Skeletal muscle cell (primary cell): Measurements from ENCODE around the gene CSRNP2.
"Not testable (repeated sequence)": the region's sequence is repeated elsewhere in the genome, so short reads cannot be mapped to it uniquely, and the experiment has no call there.

Source experiments
- DNase-seq: peaks from one replicate; pipeline ENCODE4 v3.0.0-alpha.2; 2010; ENCODE audit warnings: low read depth
- H3K4me3 ChIP-seq: 2 replicates; pipeline ENCODE4 v1.5.1; 2011; ENCODE audit warnings: low read depth, mild to moderate bottlenecking, control low read depth, low read length, moderate library complexity

Gene CSRNP2

DNA sequence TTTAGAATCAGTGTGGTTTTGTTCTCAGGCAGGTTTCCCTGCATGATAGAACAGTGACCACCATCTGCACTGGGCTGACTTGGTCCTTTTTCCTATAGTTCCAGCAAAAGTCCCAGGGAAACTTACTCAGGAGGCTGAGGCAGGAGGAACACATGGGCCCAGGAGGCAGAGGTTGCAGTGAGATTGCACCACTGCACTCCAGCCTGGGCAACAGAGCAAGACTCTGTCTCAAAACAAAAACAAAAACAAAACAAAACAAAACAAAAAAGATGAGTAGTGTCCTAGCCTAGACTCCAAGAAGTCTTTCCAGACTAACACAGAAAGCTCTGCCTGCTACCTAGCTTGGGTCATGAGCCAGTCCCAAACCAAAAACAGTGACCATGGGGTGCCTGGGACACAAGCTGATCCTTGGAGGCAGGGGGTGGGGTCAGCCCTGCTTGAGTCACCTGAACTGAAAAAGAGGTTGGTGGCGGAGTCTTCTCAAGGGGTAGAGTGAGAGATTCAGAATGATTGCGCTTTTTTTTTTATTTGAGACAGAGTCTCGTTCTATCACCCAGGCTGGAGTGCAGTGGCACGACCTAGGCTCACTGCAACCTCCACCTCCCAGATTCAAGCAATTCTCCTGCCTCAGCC is 49.8 kb downstream of the CSRNP2 start:
- DNase-seq: no peak
- H3K4me3 ChIP-seq: no peak overlapping the region

- no peak overlapping the region for H3K4me3 ChIP-seq
- no peak for DNase-seq
These were observed 50.3 kb downstream of the CSRNP2 start for GRCh38 chr12:51033048-51033447.

GRCh38 chr12:51028813-51029150 is 54.6 kb downstream of the CSRNP2 start:
- no peak overlapping the region for H3K4me3 ChIP-seq
- DNase-seq: no peak

DNA sequence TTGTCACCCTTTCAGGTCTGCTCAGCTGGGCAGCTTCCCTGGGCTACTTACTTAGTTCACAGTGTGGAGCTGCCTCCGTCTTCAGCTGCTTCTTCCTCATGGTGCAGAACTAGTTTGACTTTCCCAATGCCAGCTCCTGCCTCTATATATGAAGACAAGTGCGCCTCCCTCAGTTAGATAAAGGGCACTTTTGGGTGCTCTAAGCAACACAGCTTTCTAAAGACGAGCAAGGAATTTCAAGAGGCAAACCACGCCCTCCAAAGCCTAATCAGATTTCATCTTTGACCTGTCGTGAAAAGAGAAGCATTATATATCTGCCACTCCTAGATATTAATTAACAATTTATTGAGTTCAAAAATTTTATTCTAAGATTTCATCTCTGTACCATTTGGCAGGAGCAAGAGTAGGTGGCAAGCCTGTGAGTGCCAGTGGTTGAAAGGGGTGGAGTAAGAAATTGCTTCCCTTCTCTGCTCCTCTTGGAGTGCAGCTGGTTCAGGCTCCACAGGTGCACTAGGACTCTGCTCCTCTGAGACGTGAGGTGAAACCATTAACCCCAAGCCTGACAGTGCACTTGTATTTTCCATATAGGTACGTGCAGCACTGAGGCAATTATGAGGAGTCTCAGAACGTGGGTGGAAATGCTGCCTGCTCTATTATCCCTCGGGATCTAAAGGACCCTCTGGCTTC is 55.1 kb downstream of the CSRNP2 start:
- no peak for DNase-seq
- no peak overlapping the region for H3K4me3 ChIP-seq

GRCh38 chr12:51027342-51027835 is 56.0 kb downstream of the CSRNP2 start:
- no peak overlapping the region for H3K4me3 ChIP-seq
- no peak for DNase-seq

GRCh38 chr12:51025836-51026638 is 57.4 kb downstream of the CSRNP2 start, which contains the start of gene SLC11A2:
Gene SLC11A2, minus strand, starts transcription at chr12:51026384. Its CDS starts 15,656 bp downstream, at chr12:51010728.
- H3K4me3 ChIP-seq: peak within 1 kb of the TSS; percentile 75
- peak; percentile 76 for DNase-seq

DNA sequence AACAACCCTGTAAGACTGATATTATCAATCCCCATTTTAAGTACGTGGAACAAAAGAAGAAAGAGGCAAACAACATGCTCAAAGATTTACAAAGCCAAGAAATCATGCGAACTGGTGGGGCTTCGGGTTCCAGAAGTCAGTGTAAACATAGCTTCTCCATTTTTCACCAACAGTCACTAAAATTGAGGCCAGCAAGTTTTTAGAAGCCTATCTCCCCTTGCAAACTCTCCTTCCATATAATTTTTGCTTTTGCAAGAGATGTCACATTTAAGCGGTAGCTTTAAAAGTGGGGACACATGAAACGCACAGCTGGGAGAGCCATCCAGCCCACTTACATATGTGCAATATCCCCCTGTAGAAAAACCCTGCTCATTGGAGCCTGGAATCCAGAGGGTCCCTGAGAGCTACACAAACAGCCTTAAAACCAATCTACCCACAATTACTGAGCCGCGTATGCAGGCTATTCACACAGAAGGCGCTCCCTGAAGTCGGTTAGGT is 58.0 kb downstream of the CSRNP2 start:
- peak overlapping the region; percentile 75 for H3K4me3 ChIP-seq
- DNase-seq: no peak

DNA sequence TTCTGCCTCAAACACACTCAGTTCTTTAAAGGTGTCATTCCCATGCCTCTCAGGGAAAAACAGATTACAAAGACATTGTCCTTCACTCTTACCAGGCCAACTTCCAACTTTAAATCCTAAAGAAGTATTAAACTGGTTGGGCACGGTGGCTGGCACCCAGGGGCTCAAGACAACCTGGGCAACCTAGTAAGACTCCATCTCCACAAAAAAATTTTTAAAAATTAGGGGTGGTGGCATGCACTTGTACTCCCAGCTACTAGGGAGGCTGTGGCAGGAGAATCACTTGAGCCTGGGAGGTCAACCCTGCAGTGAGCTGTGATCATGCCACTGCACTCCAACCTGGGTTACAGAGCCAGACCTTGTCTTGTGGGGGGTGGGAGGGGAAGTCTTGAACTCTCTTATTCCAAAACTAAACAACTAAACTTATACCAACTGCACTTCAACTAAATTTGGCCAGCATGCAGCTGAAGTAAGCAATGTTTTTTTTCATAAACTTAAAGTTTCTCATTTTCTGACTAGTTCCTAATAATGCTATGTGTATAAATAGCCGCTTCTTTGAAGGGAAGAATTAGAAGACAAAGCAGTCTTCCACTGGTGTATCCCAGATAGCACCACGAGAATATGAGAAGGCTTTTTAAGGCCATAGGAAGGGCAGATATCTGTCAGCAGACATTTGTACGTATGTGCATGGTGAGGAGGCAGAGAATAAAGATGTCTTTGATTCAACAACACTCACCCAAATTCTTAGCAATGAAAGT is 59.6 kb downstream of the CSRNP2 start:
- H3K4me3 ChIP-seq: peak overlapping the region; percentile 75
- no peak for DNase-seq

GRCh38 chr12:51021694-51022093 is 61.7 kb downstream of the CSRNP2 start:
- H3K4me3 ChIP-seq: no peak overlapping the region
- no peak for DNase-seq

DNA sequence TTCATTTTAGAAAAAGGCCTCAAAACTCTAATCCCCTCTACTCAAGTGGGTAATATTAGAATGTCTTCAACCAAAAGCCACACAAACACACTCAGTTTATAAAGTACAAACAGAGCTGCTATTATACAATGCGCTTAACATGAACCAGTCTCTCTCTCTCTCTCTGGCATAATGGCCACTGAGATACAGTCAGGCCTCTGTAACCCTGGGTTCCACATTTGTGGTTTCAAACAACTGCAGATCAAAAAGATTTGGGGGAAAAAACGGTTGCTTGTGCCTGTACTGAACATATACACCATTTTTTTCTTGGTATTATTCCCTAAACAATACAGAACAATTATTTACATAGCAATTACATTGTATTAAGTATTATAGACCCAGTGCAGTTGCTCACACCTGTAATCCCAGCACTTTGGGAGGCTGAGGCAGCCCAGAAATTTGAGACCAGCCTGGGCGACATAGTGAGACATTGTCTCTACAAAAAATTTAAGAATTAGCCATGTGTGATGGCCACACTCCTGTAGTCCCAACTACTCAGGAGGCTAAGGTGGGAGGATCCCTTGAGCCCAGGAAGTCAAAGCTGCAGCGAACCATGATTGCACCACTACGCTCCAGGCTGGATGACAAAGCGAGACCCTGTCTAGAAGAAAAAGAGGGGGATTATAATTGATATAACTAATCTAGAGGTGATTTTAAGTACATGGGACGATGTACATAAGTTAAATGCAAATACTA is 62.8 kb downstream of the CSRNP2 start:
- no peak for DNase-seq

DNA sequence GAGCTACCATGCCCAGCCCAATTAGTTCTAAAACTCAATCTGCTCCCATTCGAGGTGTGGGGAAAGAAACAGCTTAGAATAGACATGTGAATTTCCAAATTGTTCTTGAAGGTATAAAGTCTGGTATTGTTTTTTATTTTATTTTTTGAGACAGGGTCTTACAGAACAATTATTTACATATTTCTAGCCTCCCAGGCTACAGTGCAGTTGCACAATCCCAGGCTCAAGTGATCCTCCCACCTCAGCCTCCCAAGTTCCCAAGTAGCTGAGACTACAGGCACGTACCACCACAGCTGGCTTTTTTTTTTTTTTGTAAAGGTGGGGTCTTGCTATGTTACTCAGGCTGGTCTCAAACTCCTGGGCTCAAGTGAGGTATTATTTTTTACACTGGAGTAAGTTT is 63.5 kb downstream of the CSRNP2 start:
- no peak for DNase-seq
- H3K4me3 ChIP-seq: no peak overlapping the region

More for the DNA sequence above, 62.8 kb downstream of the CSRNP2 start:
- no peak overlapping the region for H3K4me3 ChIP-seq

GRCh38 chr12:51018956-51019355 is 64.4 kb downstream of the CSRNP2 start:
- no peak overlapping the region for H3K4me3 ChIP-seq
- DNase-seq: no peak

- DNase-seq: no peak
- H3K4me3 ChIP-seq: no peak overlapping the region
These were observed 65.9 kb downstream of the CSRNP2 start for GRCh38 chr12:51017452-51017851.

- not testable (repeated sequence) for H3K4me3 ChIP-seq, DNase-seq
These were observed 68.9 kb downstream of the CSRNP2 start for GRCh38 chr12:51014467-51014866.

- no peak for DNase-seq
- H3K4me3 ChIP-seq: no peak overlapping the region
These were observed 70.0 kb downstream of the CSRNP2 start for GRCh38 chr12:51013441-51013840.

GRCh38 chr12:51012570-51013236 is 70.7 kb downstream of the CSRNP2 start:
- DNase-seq: no peak
- no peak overlapping the region for H3K4me3 ChIP-seq

GRCh38 chr12:51011955-51012354 is 71.4 kb downstream of the CSRNP2 start:
- no peak for DNase-seq
- H3K4me3 ChIP-seq: no peak overlapping the region
